Measurements from ENCODE around the gene PMFBP1. TPM values are rescaled to one million over a fixed set of nuclear protein-coding genes. Genes with fewer than 3 reads are reported as not detected.

PMFBP1 gene
- total and polyA plus RNA-seq, 2 of the 4 experiments (the other 2 are of a cell fraction): under 0.01 TPM; not detected in 1

GRCh38 chr16:72171236-72171635 is 719 bp downstream of the PMFBP1 start:
- H2BK120ac ChIP-seq (ENCODE audit: low read depth, low read length): no peak overlapping the region
- dilution Hi-C loops (cut with HindIII; ENCODE audit: low sequenced_read_pairs, unreplicated experiment): no loop called here
- no peak overlapping the region for H4K8ac ChIP-seq (ENCODE audit: low read depth in 2 of 2, low read length in 2 of 2)
- no peaks in the 10 kb centered on the region for H4K20me1 ChIP-seq (ENCODE audit: insufficient read depth, low read length)
- no peak overlapping the region for H2AK9ac ChIP-seq (replicated peaks; ENCODE audit: low read depth, low read length, poor library complexity)
- H3K23ac ChIP-seq (ENCODE audit: low read depth, low read length): no peak overlapping the region
- no peak overlapping the region for H3K56ac ChIP-seq (ENCODE audit: extremely low read depth, insufficient read depth, low read length)
- no CpG with 5 or more reads among the region's 1 CpG for WGBS, 2 experiments (ENCODE audit: extremely low coverage in 2 of 2, insufficient read length in 1 of 2)
- H4K91ac ChIP-seq (ENCODE audit: insufficient read depth, low read depth, low read length): no peak overlapping the region
- H3K79me1 ChIP-seq (ENCODE audit: low read depth in 1 of 2, low read length in 2 of 2): no peaks in the 10 kb centered on the region
- no peak overlapping the region for H3K18ac ChIP-seq (ENCODE audit: low read depth, low read length)
- DNase-seq: no peak
- no peak overlapping the region for H2BK15ac ChIP-seq (ENCODE audit: low read depth, low read length)
- H2AK5ac ChIP-seq (ENCODE audit: low read depth, low read length): no peak overlapping the region
- no peaks in the 10 kb centered on the region for H3K9me3 ChIP-seq (ENCODE audit: control insufficient read depth, insufficient read depth, low read length)
- no peak for ATAC-seq (ENCODE audit: low read depth)
- no peak overlapping the region for H2BK5ac ChIP-seq (ENCODE audit: low read depth, low read length, poor library complexity, severe bottlenecking)
- H2BK20ac ChIP-seq (ENCODE audit: low read depth, low read length): no peak overlapping the region
- no peak overlapping the region for H3K27ac ChIP-seq (ENCODE audit: insufficient read depth, low read length)
- no peak overlapping the region for H3K9ac ChIP-seq (ENCODE audit: low read depth, low read length)
- H3K36me3 ChIP-seq (ENCODE audit: control insufficient read depth, insufficient read depth, low read length): no peaks in the 10 kb centered on the region
- BruUV-seq (replicated peaks): no TSS peak
- no peaks in the 10 kb centered on the region for H3K4me1 ChIP-seq (ENCODE audit: control insufficient read depth, insufficient read depth, low read length)
- H3K27me3 ChIP-seq (ENCODE audit: control insufficient read depth, insufficient read depth, low read length): no peaks in the 10 kb centered on the region
- no peak overlapping the region for H2AFZ ChIP-seq (replicated peaks; ENCODE audit: low read length, poor library complexity)
- TF ChIP-seq CTCF (conservative IDR thresholded peaks at IDR 0.05; ENCODE audit: low read depth, low read length): no peak
- no peak for TF ChIP-seq NFE2L2 (IDR thresholded peaks at IDR 0.05; ENCODE audit: low read depth, low read length)
- no peak for TF ChIP-seq MXI1 (IDR thresholded peaks at IDR 0.05; ENCODE audit: borderline replicate concordance, low read depth, low read length)
- no peak for TF ChIP-seq FOS (IDR thresholded peaks at IDR 0.05; ENCODE audit: low read depth, low read length)
- TF ChIP-seq MAFK (IDR thresholded peaks at IDR 0.05; ENCODE audit: low read depth, low read length): no peak
- no peak for TF ChIP-seq RFX5 (IDR thresholded peaks at IDR 0.05; ENCODE audit: low read depth, low read length)
- no peak for TF ChIP-seq USF2 (IDR thresholded peaks at IDR 0.05; ENCODE audit: low read depth, low read length)
- TF ChIP-seq RCOR1 (IDR thresholded peaks at IDR 0.05; ENCODE audit: insufficient replicate concordance, low read length): no peak
- no peak for TF ChIP-seq RAD21 (IDR thresholded peaks at IDR 0.05; ENCODE audit: low read length)
- TF ChIP-seq ELK1 (IDR thresholded peaks at IDR 0.05; ENCODE audit: borderline replicate concordance, low read depth, low read length): no peak
- no peak for TF ChIP-seq SMC3 (IDR thresholded peaks at IDR 0.05; ENCODE audit: low read depth, low read length)
- no peak for TF ChIP-seq CHD1 (IDR thresholded peaks at IDR 0.05; ENCODE audit: low read depth, low read length)
- TF ChIP-seq BHLHE40 (IDR thresholded peaks at IDR 0.05; ENCODE audit: low read depth, low read length): no peak
- TF ChIP-seq POLR2A (IDR thresholded peaks at IDR 0.05; ENCODE audit: low read depth, low read length): no peak
- no peak for TF ChIP-seq CEBPB (IDR thresholded peaks at IDR 0.05; ENCODE audit: low read depth, low read length)
- TF ChIP-seq MAZ (IDR thresholded peaks at IDR 0.05; ENCODE audit: borderline replicate concordance, low read depth, low read length): no peak
- H3K4me3 ChIP-seq (ENCODE audit: insufficient read depth, low read depth, low read length): no peak overlapping the region
- intact Hi-C loops (cut with micrococcal nuclease): no loop called here
- H3K4ac ChIP-seq (ENCODE audit: low read depth, low read length): no peak overlapping the region
- no peak overlapping the region for H3K4me2 ChIP-seq (ENCODE audit: low read depth, low read length)
- ChIA-PET CTCF (no interaction called here), POLR2A (ENCODE audit: unreplicated experiment) (no interaction called here)
- in situ Hi-C loops (cut with MboI; ENCODE audit: low sequenced_read_pairs): no loop called here
- no peak overlapping the region for H3K14ac ChIP-seq (replicated peaks; ENCODE audit: low read depth, low read length)
- H3K9me1 ChIP-seq (ENCODE audit: insufficient read depth, low read length): no peaks in the 10 kb centered on the region
- H4K5ac ChIP-seq (ENCODE audit: low read depth, low read length): no peak overlapping the region

Data from IMR-90 (cell line).